Panc1 (cell line): ENCODE data around the gene PROM2. TPM values are rescaled to one million over a fixed set of nuclear protein-coding genes. Genes with fewer than 3 reads are reported as not detected.
"Not testable (repeated sequence)": the region's sequence is repeated elsewhere in the genome, so short reads cannot be mapped to it uniquely, and the experiment has no call there.

Experiments
- ATAC-seq: fragments of 200-7000 bp; cut with Tn5 transposase; 2 replicates; pipeline ENCODE4 v1.9.1; 2020; ENCODE audit warnings: mild to moderate bottlenecking, moderate library complexity
- BruUV-seq: library from RNA; stranded (reverse); fragments of 400-500 nt; replicated peaks from 2 replicates; lab custom pipeline; 2021; lab: Mats Ljungman, UMichigan
- CTCF ChIA-PET: fragments of 300-600 bp; sonication (Branson Sonifier 250); formaldehyde crosslinking; loops from one replicate; lab custom pipeline; 2022; ENCODE audit warnings: antibody characterized with exemption; lab: Charles Lee
- POLR2A ChIA-PET: fragments of 300-600 bp; sonication (Branson Sonifier 250); formaldehyde crosslinking; loops from one replicate; lab custom pipeline; 2022; ENCODE audit warnings: antibody characterized with exemption; lab: Charles Lee
- DNase-seq: peaks from one replicate; pipeline ENCODE4 v3.0.0-alpha.2; 2010; ENCODE audit warnings: low read depth, low spot score
- H3K27ac ChIP-seq: 2 replicates; pipeline ENCODE4 v1.5.1; 2011; ENCODE audit warnings: mild to moderate bottlenecking, low read length, inconsistent platforms
- H3K27me3 ChIP-seq: fragments of 200-500 bp; sonication (Bioruptor generic); 2 replicates; pipeline ENCODE4 v1.6.0; 2014; ENCODE audit warnings: low read length, inconsistent platforms; ENCODE audit not compliant: control insufficient read depth, insufficient read depth
- H3K36me3 ChIP-seq: fragments of 200-500 bp; sonication (Bioruptor generic); 2 replicates; pipeline ENCODE4 v1.5.1; 2014; ENCODE audit warnings: inconsistent platforms, mild to moderate bottlenecking, low read length, moderate library complexity; ENCODE audit not compliant: control insufficient read depth, insufficient read depth
- H3K4me1 ChIP-seq: 2 replicates; pipeline ENCODE4 v1.5.1; 2011; ENCODE audit warnings: inconsistent platforms, mild to moderate bottlenecking, low read length, moderate library complexity; ENCODE audit not compliant: control insufficient read depth, insufficient read depth
- H3K4me3 ChIP-seq, 2 experiments: 2 replicates each; pipeline ENCODE4 v1.5.1; 2011 to 2012; ENCODE audit warnings: low read depth in 2 of 2, low read length in 2 of 2, mild to moderate bottlenecking in 2 of 2, inconsistent platforms in 1 of 2, moderate library complexity in 1 of 2
- H3K9me3 ChIP-seq: fragments of 200-500 bp; sonication (Bioruptor generic); 2 replicates; pipeline ENCODE4 v1.5.1; 2014; ENCODE audit warnings: low read depth, mild to moderate bottlenecking, inconsistent platforms, low read length, moderate library complexity; ENCODE audit not compliant: control insufficient read depth, insufficient read depth
- POLR2AphosphoS5 ChIP-seq: IDR thresholded peaks from 2 replicates; pipeline ENCODE4 v1.6.1; 2012; ENCODE audit warnings: mild to moderate bottlenecking, low read depth, low read length, moderate library complexity
- SIN3A ChIP-seq: IDR thresholded peaks from 2 replicates; pipeline ENCODE4 v1.6.1; 2012; ENCODE audit warnings: low read depth, mild to moderate bottlenecking, low read length, moderate library complexity, borderline replicate concordance; ENCODE audit not compliant: insufficient read depth
- TCF7L2 ChIP-seq: IDR thresholded peaks from 2 replicates; pipeline ENCODE4 v1.6.1; 2011; ENCODE audit warnings: mild to moderate bottlenecking, low read depth, low read length, inconsistent platforms
- in situ Hi-C: cut with HindIII; loops from 2 replicates; pipeline ENCODE4 v1.10.0; 2016; ENCODE audit warnings: low sequenced_read_pairs, low pct_unique_long_range_greater_than_20kb
- intact Hi-C: fragments of 100-400 bp; cut with micrococcal nuclease; formaldehyde crosslinking; loops from one replicate; pipeline ENCODE4 v1.10.0; 2022; ENCODE audit not compliant: unreplicated experiment
- total RNA-seq: library from RNA; stranded (reverse); gene quantifications from one replicate; pipeline ENCODE4 v1.2.1, GENCODE V29; 2021; ENCODE audit not compliant: unreplicated experiment
- TF ChIP-seq, protein P1 (sequence below), 2 experiments: IDR thresholded peaks; 2 replicates each; pipeline ENCODE4 v1.6.1; 2011 to 2012; ENCODE audit warnings: low read depth in 2 of 2, control low read depth in 1 of 2, low read length in 1 of 2, mild to moderate bottlenecking in 1 of 2, moderate library complexity in 1 of 2; ENCODE audit not compliant: insufficient read depth in 1 of 2
- TF ChIP-seq, protein P2 (sequence below): fragments of 450-650 bp; IDR thresholded peaks from 2 replicates; pipeline ENCODE4 v1.5.1; 2017; ENCODE audit warnings: mild to moderate bottlenecking

PROM2 gene
- total RNA-seq, 1 experiment from 2014 or later, result 1.4 TPM

- ATAC-seq, result no peak
- in situ Hi-C loops (no loop called here), intact Hi-C loops (no loop called here)
- no peaks in the 10 kb centered on the region; the same call in 1 of the 2 replicates for H3K9me3 ChIP-seq
- H3K36me3 ChIP-seq, result no peaks in the 10 kb centered on the region
- H3K27me3 ChIP-seq, result no peaks in the 10 kb centered on the region
- BruUV-seq, result no TSS peak
- no peak for DNase-seq
- ChIA-PET CTCF (no interaction called here), POLR2A (no interaction called here)
- no peak overlapping the region for H3K4me3 ChIP-seq
- no peak overlapping the region for H3K27ac ChIP-seq
- H3K4me1 ChIP-seq, result no peaks in the 10 kb centered on the region
- TF ChIP-seq POLR2AphosphoS5 (no peak), TCF7L2 (no peak)
Measured at GRCh38 chr2:95240091-95240490, 34.2 kb upstream of the PROM2 start.

- Histone ChIP-seq H3K4me3 (no peak overlapping the region), H3K4me1 (no peaks in the 10 kb centered on the region), H3K9me3 (no peaks in the 10 kb centered on the region; the same call in 1 of the 2 replicates), H3K36me3 (no peaks in the 10 kb centered on the region), H3K27ac (no peak overlapping the region), H3K27me3 (no peaks in the 10 kb centered on the region)
- intact Hi-C loops (no loop called here), in situ Hi-C loops (no loop called here)
- no peak for TF ChIP-seq SIN3A
- TF ChIP-seq POLR2AphosphoS5, result no peak
- ATAC-seq, result no peak
- no TSS peak for BruUV-seq
- ChIA-PET POLR2A (no interaction called here), CTCF (no interaction called here)
- no peak for DNase-seq
Measured at GRCh38 chr2:95240556-95240955, 33.7 kb upstream of the PROM2 start.

GRCh38 chr2:95242084-95242483 is 32.2 kb upstream of the PROM2 start:
- H3K9me3 ChIP-seq, H3K36me3 ChIP-seq, ATAC-seq, BruUV-seq, H3K4me3 ChIP-seq, intact Hi-C loops, H3K4me1 ChIP-seq, H3K27me3 ChIP-seq, in situ Hi-C loops, H3K27ac ChIP-seq, CTCF ChIA-PET, POLR2A ChIA-PET, DNase-seq: not testable (repeated sequence)

GRCh38 chr2:95258271-95258670 is 16.0 kb upstream of the PROM2 start:
- H3K9me3 ChIP-seq, result no peaks in the 10 kb centered on the region
- no peaks in the 10 kb centered on the region for H3K4me1 ChIP-seq
- no TSS peak for BruUV-seq
- no peak overlapping the region for H3K27ac ChIP-seq
- in situ Hi-C loops (no loop called here), intact Hi-C loops (no loop called here)
- no peak overlapping the region for H3K4me3 ChIP-seq
- no peaks in the 10 kb centered on the region for H3K36me3 ChIP-seq
- no peaks in the 10 kb centered on the region for H3K27me3 ChIP-seq
- no peak for DNase-seq
- CTCF ChIA-PET, result no interaction called here
- POLR2A ChIA-PET, result no interaction called here
- ATAC-seq, result no peak
- TF ChIP-seq SIN3A (no peak), TCF7L2 (no peak), POLR2AphosphoS5 (no peak)
- TF ChIP-seq, protein P1, sequence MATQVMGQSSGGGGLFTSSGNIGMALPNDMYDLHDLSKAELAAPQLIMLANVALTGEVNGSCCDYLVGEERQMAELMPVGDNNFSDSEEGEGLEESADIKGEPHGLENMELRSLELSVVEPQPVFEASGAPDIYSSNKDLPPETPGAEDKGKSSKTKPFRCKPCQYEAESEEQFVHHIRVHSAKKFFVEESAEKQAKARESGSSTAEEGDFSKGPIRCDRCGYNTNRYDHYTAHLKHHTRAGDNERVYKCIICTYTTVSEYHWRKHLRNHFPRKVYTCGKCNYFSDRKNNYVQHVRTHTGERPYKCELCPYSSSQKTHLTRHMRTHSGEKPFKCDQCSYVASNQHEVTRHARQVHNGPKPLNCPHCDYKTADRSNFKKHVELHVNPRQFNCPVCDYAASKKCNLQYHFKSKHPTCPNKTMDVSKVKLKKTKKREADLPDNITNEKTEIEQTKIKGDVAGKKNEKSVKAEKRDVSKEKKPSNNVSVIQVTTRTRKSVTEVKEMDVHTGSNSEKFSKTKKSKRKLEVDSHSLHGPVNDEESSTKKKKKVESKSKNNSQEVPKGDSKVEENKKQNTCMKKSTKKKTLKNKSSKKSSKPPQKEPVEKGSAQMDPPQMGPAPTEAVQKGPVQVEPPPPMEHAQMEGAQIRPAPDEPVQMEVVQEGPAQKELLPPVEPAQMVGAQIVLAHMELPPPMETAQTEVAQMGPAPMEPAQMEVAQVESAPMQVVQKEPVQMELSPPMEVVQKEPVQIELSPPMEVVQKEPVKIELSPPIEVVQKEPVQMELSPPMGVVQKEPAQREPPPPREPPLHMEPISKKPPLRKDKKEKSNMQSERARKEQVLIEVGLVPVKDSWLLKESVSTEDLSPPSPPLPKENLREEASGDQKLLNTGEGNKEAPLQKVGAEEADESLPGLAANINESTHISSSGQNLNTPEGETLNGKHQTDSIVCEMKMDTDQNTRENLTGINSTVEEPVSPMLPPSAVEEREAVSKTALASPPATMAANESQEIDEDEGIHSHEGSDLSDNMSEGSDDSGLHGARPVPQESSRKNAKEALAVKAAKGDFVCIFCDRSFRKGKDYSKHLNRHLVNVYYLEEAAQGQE (IDR thresholded peaks at IDR 0.05; ENCODE audit: insufficient read depth in 1 of 2, low read depth in 2 of 2, low read length in 1 of 2), result no peak
- TF ChIP-seq, protein P2, sequence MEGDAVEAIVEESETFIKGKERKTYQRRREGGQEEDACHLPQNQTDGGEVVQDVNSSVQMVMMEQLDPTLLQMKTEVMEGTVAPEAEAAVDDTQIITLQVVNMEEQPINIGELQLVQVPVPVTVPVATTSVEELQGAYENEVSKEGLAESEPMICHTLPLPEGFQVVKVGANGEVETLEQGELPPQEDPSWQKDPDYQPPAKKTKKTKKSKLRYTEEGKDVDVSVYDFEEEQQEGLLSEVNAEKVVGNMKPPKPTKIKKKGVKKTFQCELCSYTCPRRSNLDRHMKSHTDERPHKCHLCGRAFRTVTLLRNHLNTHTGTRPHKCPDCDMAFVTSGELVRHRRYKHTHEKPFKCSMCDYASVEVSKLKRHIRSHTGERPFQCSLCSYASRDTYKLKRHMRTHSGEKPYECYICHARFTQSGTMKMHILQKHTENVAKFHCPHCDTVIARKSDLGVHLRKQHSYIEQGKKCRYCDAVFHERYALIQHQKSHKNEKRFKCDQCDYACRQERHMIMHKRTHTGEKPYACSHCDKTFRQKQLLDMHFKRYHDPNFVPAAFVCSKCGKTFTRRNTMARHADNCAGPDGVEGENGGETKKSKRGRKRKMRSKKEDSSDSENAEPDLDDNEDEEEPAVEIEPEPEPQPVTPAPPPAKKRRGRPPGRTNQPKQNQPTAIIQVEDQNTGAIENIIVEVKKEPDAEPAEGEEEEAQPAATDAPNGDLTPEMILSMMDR, result no peak
